Esophagus mucosa (tissue), 1 donor: Measurements from ENCODE around the gene ARRDC3. TPM values are rescaled to one million over a fixed set of nuclear protein-coding genes. Genes with fewer than 3 reads are reported as not detected.
"Not testable (repeated sequence)": the region's sequence is repeated elsewhere in the genome, so short reads cannot be mapped to it uniquely, and the experiment has no call there.

Experiments
- ATAC-seq: fragments of 200-7000 bp; cut with Tn5 transposase; one replicate; pipeline ENCODE4 v1.9.1; 2020
- total RNA-seq: library from RNA; stranded (reverse); gene quantifications from one replicate; pipeline ENCODE4 v1.2.4, GENCODE V29; 2023
- donor health status: DM: yes; HTN: yes; CAD: no.

Gene ARRDC3
- total RNA-seq, 1 donor from 2014 or later: 55.4 TPM

DNA sequence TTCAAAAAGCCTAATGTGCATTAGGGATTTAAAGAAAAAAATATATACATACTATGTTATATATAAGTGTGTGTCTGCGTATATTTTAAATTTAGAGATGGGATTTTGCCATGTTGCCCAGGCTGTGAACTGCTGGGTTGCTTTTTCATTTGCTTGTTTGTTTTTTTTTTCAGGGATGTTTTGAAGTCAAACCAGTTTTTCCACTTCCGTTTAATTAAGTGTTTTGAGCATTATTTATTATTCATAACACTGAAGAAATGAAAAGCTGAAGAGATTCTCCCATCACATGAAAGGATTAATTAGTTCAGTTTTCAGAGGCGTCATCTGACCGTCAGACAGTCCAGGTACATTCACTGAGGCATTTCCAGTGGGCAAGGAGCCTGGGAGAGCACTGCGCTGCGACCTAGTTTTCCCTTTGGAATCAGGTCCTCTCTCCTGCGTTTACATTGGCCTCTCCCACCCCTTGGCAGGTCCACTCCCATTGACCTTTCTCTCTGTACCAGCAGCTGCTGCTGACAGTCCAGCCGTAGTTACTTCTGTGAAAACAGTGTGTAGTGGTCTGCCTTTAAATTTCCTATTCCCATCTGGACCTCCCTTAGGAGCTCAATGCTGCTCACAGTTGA, 26.0 kb downstream of the ARRDC3 start:
- ATAC-seq: peak; percentile 50

DNA sequence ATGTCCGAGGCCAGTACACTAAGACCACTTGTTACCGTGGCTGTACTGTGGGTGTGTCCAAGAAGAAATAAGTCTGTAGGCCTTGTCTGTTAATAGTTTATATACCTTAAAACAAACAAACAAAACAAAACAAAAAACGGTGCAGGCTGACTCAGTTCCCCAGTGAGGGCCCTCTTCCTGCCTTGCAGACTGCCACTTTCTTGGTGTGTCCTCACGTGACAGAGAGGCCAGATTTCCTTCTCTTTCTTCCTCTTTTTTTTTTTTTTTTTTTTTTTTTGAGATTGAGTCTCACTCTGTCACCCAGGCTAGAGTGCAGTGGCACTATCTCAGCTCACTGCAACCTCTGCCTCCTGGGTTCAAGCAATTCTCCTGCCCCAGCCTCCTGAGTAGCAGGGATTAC, 28.2 kb downstream of the ARRDC3 start:
- ATAC-seq: not testable (repeated sequence)

DNA sequence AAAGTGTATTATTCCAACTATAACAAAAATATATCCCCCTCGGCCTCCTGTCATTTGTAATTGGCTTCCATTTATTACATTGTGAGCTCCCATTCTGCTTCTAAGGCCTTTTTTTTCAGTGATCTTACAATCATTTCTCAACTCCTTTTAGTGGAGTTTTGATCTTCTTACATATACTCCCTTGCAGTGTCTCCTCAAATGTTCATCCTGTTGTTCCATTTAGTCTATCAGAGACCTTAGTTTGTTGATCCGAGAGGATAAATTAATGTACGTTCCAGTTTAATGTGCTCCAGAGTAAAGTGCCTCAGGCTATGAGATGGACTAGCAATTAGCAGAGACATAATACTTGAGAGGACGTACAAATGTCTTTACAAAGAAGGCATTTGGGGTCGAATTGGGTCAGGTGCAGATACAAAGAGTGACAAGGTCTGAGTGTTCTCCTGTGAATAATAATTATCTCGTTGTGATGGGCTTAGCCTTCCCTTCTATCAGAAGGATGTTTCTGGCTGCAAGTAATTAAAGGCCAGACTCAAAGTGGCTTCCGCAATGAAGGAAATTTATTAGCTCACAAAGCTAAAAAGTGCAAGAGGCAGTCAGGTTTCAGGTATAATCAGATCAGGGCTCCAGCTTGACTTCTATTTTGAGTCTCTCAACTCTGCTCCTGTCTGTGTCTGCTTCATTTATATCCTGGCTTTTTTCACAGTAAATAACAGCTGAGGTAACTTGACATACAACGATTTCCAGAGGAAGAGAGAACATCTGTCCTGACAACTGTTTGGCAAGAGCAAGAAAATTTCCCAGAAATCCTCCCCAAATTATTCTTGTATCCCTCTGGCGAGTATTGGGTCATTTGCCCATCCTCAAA, 30.1 kb downstream of the ARRDC3 start:
- ATAC-seq: no peak

DNA sequence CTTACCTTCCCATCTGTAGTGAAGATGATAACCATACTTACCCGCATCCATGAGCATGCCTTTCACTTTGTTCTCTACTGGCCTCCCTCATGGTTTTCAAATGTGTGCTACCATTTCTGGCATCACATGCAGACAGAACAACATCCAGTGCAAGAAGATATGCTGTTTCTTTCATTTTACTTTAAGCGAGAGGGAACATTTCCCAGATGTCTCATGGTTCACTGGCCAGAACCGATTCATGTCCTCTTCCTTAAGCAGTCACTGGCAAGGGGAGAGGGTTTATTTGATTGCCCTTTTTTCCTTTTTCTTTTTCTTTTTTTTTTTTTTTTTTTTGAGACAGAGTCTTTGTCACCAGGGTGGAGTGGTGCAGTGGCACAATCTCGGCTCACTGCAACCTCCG, 37.7 kb downstream of the ARRDC3 start:
- no peak for ATAC-seq

DNA sequence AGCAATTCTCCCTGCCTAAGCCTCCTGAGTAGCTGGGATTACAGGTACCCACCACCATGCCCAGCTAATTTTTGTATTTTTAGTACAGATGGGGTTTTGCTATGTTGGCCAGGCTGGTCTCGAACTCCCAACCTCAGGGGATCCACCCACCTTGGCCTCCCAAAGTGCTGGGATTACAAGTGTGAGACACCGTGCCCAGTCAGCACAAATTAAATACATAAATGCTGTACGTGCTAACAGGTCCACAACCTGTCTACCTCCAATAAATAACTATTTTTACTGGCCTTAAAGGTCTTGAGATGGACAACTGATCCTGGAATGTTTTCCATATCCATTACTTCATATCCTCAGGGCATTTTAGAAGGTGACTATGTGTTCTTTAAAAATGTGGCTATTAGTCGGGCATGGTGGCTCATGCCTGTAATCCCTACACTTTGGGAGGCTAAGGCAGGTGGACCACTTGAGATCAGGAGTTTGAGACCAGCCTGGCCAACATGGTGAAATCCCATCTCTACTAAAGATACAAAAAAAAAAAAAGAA, 38.4 kb downstream of the ARRDC3 start:
- ATAC-seq: not testable (repeated sequence)

DNA sequence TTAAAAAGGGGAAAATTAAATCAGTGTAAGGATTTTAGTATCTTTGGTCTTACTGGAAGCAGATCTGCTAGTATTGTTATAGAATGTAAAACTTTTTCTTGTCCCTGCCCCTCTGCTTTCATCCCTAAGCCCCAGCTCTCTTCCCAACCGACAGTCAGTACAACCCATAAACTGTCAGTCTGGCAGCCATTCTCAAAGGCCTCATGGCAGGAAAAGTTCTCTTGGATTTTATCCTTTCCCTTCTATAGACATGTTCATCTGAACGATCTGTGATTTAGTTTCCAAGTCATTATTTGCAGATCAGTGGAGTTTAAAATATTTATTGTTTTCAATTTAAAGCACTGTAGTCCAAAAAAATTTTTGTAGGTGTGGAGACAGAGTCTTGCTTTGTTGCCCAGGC, 39.2 kb downstream of the ARRDC3 start:
- ATAC-seq: no peak

DNA sequence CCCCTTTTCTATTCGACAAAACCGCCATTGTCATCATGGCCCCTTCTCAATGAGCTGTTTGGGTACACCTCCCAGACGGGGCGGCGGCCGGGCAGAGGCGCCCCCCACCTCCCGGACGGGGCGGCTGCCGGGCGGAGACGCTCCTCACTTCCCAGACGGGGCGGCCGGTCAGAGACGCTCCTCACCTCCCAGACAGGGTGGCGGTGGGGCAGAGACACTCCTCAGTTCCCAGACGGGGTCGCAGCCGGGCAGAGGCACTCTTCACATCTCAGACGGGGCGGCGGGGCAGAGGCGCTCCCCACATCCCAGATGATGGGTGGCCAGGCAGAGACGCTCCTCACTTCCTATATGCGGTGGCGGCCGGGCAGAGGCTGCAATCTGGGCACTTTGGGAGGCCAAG, 40.2 kb downstream of the ARRDC3 start:
- not testable (repeated sequence) for ATAC-seq

DNA sequence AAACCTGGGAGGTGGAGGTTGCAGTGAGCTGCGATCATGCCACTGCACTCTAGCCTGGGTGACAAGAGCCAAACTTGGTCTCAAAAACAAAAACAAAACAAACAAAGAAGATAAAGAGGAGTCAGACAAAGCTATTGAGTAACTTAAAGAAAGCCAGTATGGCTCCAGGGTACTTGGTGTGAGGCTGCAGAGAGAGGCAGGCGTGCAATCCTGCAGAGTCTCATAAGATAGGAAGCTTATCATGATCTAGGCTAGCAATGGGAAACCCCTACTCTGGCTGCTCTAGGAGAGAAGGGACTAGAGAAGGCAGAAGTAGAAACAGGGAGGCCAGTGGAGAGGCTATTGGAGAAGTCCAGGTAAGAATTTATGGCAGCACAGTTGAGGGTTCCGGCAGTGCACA, 42.0 kb downstream of the ARRDC3 start:
- no peak for ATAC-seq

DNA sequence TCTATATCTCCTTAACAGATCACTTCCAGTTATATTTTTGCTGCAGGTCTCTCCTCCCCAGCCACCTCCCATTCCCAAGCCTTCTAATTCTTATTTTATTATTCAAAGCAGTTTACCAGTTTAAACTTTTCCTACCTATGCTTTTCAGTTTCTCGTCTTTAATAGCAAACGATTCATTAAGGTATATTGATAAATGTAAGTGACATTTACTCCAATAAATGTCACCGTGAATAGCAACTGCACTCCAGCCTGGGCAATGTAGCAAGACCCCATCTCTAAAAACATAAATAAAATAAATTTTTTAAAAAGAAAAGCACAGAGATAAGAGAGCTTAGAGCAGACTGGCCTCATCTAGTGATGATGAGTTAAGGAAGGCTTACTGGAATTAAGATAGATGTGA, 42.6 kb downstream of the ARRDC3 start:
- ATAC-seq: no peak

DNA sequence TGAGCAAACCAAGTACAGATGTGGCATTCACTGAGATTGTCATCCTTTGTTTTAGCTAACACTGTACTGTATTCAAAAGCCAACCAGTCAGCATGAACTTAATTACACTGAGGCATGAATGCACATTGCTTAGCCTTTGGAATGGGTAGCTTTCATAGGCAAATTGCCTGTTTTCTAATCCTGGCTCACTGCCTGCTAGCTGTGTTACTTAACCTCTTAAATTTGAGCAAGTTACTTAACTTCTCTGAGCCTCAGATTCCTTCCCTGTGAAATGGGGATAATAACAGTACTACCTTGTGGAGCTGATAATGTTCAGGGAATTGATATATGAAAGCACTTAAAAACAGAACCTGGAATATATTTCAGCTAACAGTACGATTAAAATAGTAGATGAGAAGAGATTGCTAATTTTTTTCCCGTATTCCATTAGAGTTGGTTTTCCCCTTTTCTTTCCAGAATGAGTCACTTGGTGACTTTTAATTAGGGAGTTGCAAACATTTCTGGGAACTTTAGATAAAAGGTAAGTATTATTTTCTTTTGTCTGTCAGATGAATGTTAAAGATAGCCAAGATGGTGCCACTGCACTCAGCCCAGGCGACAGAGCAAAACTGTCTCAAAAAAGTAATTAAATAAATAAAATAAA, 43.9 kb downstream of the ARRDC3 start:
- no peak for ATAC-seq

DNA sequence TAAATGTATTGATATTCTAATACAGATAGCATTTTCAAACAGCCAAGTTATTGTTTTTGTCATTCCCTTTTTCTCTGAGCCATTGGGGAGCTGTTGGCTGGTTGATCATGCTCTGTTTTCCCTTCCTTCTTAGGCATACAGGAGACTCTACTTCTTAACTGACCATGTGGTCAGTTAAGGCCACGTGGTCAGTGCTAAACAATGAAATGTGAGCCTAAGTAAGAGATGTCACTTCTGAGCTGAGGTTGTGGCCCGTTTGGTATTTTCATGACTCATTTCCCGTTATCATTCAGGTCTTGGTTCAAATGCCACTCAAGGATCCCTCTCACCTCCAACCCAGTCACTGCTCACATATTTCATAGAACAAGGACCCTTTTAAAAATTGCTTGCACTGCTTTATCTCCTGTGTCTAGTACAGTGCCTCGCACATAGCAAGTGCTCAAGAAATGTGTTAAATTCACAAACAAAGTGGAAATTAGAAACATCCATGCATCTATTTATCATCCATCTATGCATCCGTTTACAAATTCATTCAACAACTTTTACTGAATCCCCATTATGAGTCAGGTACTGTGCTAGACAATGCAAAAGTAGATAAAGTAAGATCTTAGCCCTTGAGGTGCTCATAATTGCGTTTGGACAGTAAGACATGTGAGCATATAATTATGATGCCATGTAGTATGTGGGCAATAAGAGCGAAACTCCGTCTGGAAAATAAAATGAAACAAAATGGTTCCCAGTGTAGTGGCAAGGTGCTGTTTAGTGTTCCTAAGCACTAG, 50.7 kb downstream of the ARRDC3 start:
- no peak for ATAC-seq

DNA sequence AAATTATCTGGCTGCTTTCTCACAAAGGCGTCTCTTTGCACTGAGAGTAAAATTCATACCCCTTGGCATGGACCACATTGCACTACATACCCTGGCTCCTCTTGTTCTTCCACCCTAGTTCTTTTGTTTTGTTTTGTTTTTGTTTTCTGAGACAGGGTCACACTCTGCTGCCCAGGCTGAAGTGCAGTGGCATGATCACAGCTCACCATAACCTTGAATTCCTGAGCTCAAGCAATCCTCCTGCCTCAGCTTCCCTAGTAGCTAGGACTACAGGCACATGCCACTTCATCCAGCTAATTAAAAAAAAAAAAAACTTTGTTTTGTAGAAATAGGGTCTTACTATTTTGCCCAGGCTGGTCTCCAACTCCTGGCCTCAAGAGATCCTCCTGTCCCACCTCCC, 51.4 kb downstream of the ARRDC3 start:
- no peak for ATAC-seq

DNA sequence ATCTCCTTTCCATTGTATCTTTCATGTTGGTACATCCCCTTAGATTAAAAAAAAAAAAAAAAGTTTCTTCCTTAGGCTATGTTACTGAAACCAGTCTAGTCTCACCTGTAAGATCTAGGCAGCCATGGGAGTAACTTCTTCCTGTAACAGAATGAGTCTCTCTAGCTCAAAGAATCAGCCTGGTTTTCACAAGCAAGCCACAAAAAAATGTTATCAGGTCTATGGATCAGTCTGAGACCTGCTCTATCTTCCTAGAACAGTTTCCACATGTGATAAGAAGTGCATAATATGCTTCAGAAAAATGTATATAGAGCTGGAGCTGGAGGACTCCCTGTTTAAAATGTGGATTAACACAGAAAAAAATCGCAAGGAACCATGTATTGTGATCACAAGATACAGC, 53.8 kb downstream of the ARRDC3 start:
- ATAC-seq: no peak

DNA sequence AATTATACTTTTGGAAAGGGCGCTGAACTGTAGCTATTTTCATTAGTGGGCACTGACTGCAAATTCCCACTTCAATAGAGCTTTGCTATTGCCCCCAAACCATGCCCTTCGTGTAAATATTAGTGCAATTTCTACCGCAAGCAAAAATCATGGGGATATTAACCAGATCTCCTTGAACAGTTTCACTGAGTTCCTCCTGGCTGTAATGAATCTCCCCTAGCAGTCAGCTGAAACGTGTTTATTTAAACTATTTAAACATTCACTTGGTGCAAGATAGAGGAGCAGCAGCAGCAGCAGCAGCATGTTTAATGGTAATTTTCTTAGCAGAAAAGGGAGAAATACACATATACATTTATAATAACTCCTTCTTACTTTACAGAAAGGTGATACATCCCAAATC, 54.4 kb downstream of the ARRDC3 start:
- ATAC-seq: no peak

DNA sequence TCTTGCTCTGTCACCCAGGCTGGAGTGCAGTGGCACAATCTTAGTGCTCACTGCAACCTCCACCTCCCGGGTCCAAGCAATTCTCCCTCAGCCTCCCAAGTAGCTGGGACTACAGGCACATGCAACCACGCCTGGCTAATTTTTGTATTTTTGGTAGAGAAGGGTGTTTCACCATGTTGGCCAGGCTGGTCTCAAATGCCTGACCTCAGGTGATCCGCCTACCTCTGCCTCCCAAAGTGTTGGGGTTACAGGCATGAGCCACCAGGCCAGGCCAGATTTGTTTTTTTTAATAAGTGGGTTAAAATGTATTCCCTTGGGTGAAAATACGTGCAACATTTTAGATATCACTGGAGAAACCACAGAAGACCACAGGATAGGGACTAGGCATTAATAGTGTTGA, 60.1 kb downstream of the ARRDC3 start:
- not testable (repeated sequence) for ATAC-seq

DNA sequence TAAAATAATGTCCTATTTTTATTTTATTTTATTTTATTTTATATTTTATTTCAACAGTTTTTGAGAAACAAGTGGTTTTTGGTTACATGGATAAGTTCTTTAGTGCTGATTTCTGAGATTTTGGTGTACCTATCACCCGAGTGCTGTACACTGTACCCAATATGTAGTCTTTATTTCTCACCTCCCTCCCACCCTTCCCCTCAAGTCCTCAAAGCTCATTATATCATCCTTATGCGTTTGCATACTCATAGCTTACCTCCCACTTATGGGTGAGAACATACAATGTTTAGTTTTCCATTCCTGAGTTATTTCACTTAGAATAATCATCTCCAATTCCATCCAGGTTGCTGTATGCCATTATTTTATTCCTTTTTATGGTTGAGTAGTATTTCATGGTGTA, 63.5 kb downstream of the ARRDC3 start:
- no peak for ATAC-seq

DNA sequence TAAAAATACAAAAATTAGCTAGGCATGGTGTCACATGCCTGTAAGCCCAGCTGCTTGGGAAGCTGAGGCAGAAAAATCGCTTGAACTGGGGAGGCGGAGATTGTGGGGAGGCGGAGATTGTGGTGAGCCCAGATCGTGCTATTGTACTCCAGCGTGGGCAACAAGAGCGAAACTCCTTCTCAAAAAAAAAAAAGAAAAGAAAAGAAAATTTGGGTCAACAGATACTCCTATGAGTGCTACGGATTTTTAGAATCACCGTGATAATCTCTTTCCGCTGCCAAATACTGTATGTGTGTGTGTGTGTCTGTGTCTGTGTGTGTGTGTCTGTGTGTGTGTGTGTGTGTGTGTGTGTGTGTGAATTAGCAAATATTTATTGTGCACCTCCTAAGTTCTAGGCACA, 64.4 kb downstream of the ARRDC3 start:
- ATAC-seq: no peak
